GM12878 (cell line): Measurements from ENCODE around the gene MYO1D. TPM values are rescaled to one million over a fixed set of nuclear protein-coding genes. Genes with fewer than 3 reads are reported as not detected.

Experiments used
- ATAC-seq: fragments of 200-7000 bp; cut with Tn5 transposase; 3 replicates; pipeline ENCODE4 v1.9.1; 2020; ENCODE audit warnings: mild to moderate bottlenecking, moderate library complexity
- BruUV-seq: library from RNA; stranded (reverse); fragments of 400-500 nt; replicated peaks from 2 replicates; lab custom pipeline; 2021; lab: Mats Ljungman, UMichigan
- CTCF ChIA-PET: fragments of 300-600 bp; sonication (Branson Sonifier 250); formaldehyde crosslinking; extraction: SDS; loops from one replicate; lab custom pipeline; 2021; ENCODE audit warnings: inconsistent platforms; lab: Yijun Ruan, JAX
- POLR2A ChIA-PET: fragments of 350-600 bp; formaldehyde crosslinking; extraction: SDS; loops from one replicate; lab custom pipeline; 2021; ENCODE audit warnings: inconsistent platforms; lab: Charles Lee
- RAD21 ChIA-PET: fragments of 300-600 bp; sonication (Branson Sonifier 250); formaldehyde crosslinking; loops from one replicate; lab custom pipeline; 2023; ENCODE audit warnings: antibody characterized with exemption; ENCODE audit not compliant: unreplicated experiment; lab: Charles Lee
- SMC1A ChIA-PET: fragments of 300-600 bp; sonication (Branson Sonifier 250); formaldehyde crosslinking; loops from one replicate; lab custom pipeline; 2023; ENCODE audit not compliant: unreplicated experiment, uncharacterized antibody; lab: Charles Lee
- DNase-seq: peaks from one replicate; pipeline ENCODE4 v3.0.0-alpha.2; 2011; ENCODE audit warnings: low read depth, low spot score
- FAIRE-seq: peaks from 3 replicates; lab custom pipeline; 2011; peaks lifted over from hg19 to GRCh38; lab: Jason Lieb, UNC
- H2AFZ ChIP-seq: 2 replicates; pipeline ENCODE4 v1.6.0; 2011; ENCODE audit warnings: low read depth, low read length, control low read depth; ENCODE audit not compliant: control insufficient read depth
- H3K27ac ChIP-seq: 2 replicates; pipeline ENCODE4 v1.5.1; 2011; ENCODE audit warnings: control low read depth; ENCODE audit not compliant: control insufficient read depth, insufficient read depth
- H3K27me3 ChIP-seq, 2 experiments: replicated peaks in 1 of 2; 2 replicates each; pipeline versions ENCODE4 v1.6.0 to v1.6.1; 2011; ENCODE audit warnings: low read length in 1 of 2; ENCODE audit not compliant: control insufficient read depth in 2 of 2, insufficient read depth in 2 of 2
- H3K36me3 ChIP-seq, 2 experiments: 2 replicates each; pipeline ENCODE4 v1.5.1; 2011; ENCODE audit warnings: low read length in 1 of 2; ENCODE audit not compliant: control insufficient read depth in 2 of 2, insufficient read depth in 2 of 2
- H3K4me1 ChIP-seq: 2 replicates; pipeline ENCODE4 v1.6.1; 2011; ENCODE audit warnings: mild to moderate bottlenecking, low read length, moderate library complexity, mixed read lengths; ENCODE audit not compliant: control insufficient read depth, insufficient read depth
- H3K4me2 ChIP-seq: 2 replicates; pipeline ENCODE4 v1.6.0; 2011; ENCODE audit warnings: control low read depth; ENCODE audit not compliant: control insufficient read depth, insufficient read depth
- H3K4me3 ChIP-seq: fragments of 200-600 bp; sonication (generic); 2 replicates; pipeline ENCODE4 v1.5.1; 2016
- H3K79me2 ChIP-seq: 2 replicates; pipeline ENCODE4 v1.6.0; 2011; ENCODE audit warnings: low read length; ENCODE audit not compliant: control insufficient read depth, insufficient read depth
- H3K9ac ChIP-seq: 2 replicates; pipeline ENCODE4 v1.8.0; 2011; ENCODE audit warnings: low read length, control low read depth, mixed read lengths; ENCODE audit not compliant: control insufficient read depth, insufficient read depth
- H3K9me3 ChIP-seq: replicated peaks from 3 replicates; pipeline ENCODE4 v1.5.1; 2011; ENCODE audit warnings: mild to moderate bottlenecking, low read length; ENCODE audit not compliant: control insufficient read depth, insufficient read depth
- H4K20me1 ChIP-seq: 2 replicates; pipeline ENCODE4 v1.6.0; 2011; ENCODE audit not compliant: control insufficient read depth, insufficient read depth
- CBFB ChIP-seq: IDR thresholded peaks from 2 replicates; pipeline ENCODE4 v1.6.1; 2016; ENCODE audit warnings: antibody characterized with exemption, low read depth
- CBX5 ChIP-seq: sonication (generic); IDR thresholded peaks from 2 replicates; pipeline ENCODE4 v1.6.1; 2016; ENCODE audit warnings: low read depth, moderate library complexity, mild to moderate bottlenecking, inconsistent platforms
- EED ChIP-seq: sonication (generic); IDR thresholded peaks from 2 replicates; pipeline ENCODE4 v1.6.1; 2016; ENCODE audit warnings: antibody characterized with exemption, low read depth
- JUNB ChIP-seq: IDR thresholded peaks from 2 replicates; pipeline ENCODE4 v1.6.1; 2016; ENCODE audit warnings: antibody characterized with exemption, mild to moderate bottlenecking
- JUND ChIP-seq: IDR thresholded peaks from 2 replicates; pipeline ENCODE4 v1.6.1; 2012; ENCODE audit warnings: low read depth, mild to moderate bottlenecking, low read length, improper control_type of control experiment, moderate library complexity
- PKNOX1 ChIP-seq: fragments of 450-650 bp; IDR thresholded peaks from 2 replicates; pipeline ENCODE4 v1.6.1; 2016; ENCODE audit warnings: mild to moderate bottlenecking
- RUNX3 ChIP-seq: IDR thresholded peaks from 2 replicates; pipeline ENCODE4 v1.6.1; 2012; ENCODE audit warnings: low read length, inconsistent platforms
- WGBS: methylation state at CpG from one replicate; pipeline ENCODE4 v1.1.6; 2016; ENCODE audit warnings: low lambda C conversion rate; ENCODE audit not compliant: insufficient replicate concordance, insufficient coverage; ENCODE audit errors: missing lambda C conversion rate; 5-methylcytosine and 5-hydroxymethylcytosine counted together
- in situ Hi-C: fragments of 300-500 bp; cut with MboI; formaldehyde crosslinking; loops from 9 replicates; pipeline ENCODE4 v1.14.3; 2018; ENCODE audit warnings: mixed read lengths
- intact Hi-C: fragments of 100-400 bp; cut with micrococcal nuclease; formaldehyde crosslinking; loops from one replicate; pipeline ENCODE4 v1.14.2; 2022; ENCODE audit not compliant: unreplicated experiment
- polyA plus RNA-seq, 11 experiments: library from polyadenylated mRNA; depleted of rRNA in 4 of 11; unstranded in 6 of 11; stranded (reverse) in 5 of 11; fragments of >200 nt; fragmentation: Nextera tagmentation in 4 of 11; fragmentation: Illumina TruSeq in 1 of 11; extraction: Ambion mirVana in 4 of 11; extraction: Trizol in 1 of 11; gene quantifications; 1 replicate in 1 of 11; 2 replicates in 10 of 11; pipeline versions ENCODE4 v1.2.1 to v1.2.3, GENCODE V29; 2011 to 2016; ENCODE audit warnings: inconsistent platforms in 2 of 11, missing spikeins in 2 of 11, low read depth in 1 of 11
- total RNA-seq, 4 experiments: library from RNA; depleted of rRNA in 3 of 4; stranded (reverse); fragments of >200 nt in 3 of 4; fragmentation: Illumina TruSeq in 1 of 4; extraction: Trizol in 1 of 4; gene quantifications; 2 replicates each; pipeline versions ENCODE4 v1.2.1 to v1.2.3, GENCODE V29; 2013 to 2021
- TF ChIP-seq, protein P1 (sequence below): fragments of 450-650 bp; IDR thresholded peaks from 2 replicates; pipeline ENCODE4 v1.6.1; 2017; ENCODE audit warnings: borderline replicate concordance
- TF ChIP-seq, protein P2 (sequence below): fragments of 450-650 bp; formaldehyde crosslinking; IDR thresholded peaks from 2 replicates; pipeline ENCODE4 v1.4.0; 2022; ENCODE audit warnings: mild to moderate bottlenecking, moderate library complexity
- TF ChIP-seq, protein P3 (sequence below): fragments of 450-650 bp; IDR thresholded peaks from 2 replicates; pipeline ENCODE4 v1.6.1; 2016; ENCODE audit warnings: mild to moderate bottlenecking

Gene MYO1D
- total and polyA plus RNA-seq, 10 of the 15 experiments (the other 5 are each of a cell fraction or from before 2014, with no cell fraction given): 1.8 to 37.7 (median 25.4) TPM

GRCh38 chr17:32583053-32583452, 293.9 kb downstream of the MYO1D start:
- no peak overlapping the region for H3K9ac ChIP-seq
- no TSS peak for BruUV-seq
- SMC1A ChIA-PET: no interaction called here
- POLR2A ChIA-PET: no interaction called here
- no peak overlapping the region for H3K4me2 ChIP-seq
- intact Hi-C loops: no loop called here
- WGBS: 89% methylated on average over 1 of the region's 1 CpG
- H3K79me2 ChIP-seq: no peaks in the 10 kb centered on the region
- H3K4me3 ChIP-seq: no peak overlapping the region
- H3K36me3 ChIP-seq: no peaks in the 10 kb centered on the region
- H3K27ac ChIP-seq: no peak overlapping the region
- RAD21 ChIA-PET: no interaction called here
- no peaks in the 10 kb centered on the region for H3K27me3 ChIP-seq
- no peak for FAIRE-seq
- no peaks in the 10 kb centered on the region for H3K4me1 ChIP-seq
- no peaks in the 10 kb centered on the region; the same call in none of the 3 replicates for H3K9me3 ChIP-seq
- H4K20me1 ChIP-seq: no peaks in the 10 kb centered on the region
- no peak overlapping the region for H2AFZ ChIP-seq
- no peak for ATAC-seq
- TF ChIP-seq JUND (no peak), CBX5 (0 out of 2 replicates have a peak, but pooled peaks have one; percentile 33)
- no peak for DNase-seq
- CTCF ChIA-PET: no interaction called here
- in situ Hi-C loops: no loop called here

DNA sequence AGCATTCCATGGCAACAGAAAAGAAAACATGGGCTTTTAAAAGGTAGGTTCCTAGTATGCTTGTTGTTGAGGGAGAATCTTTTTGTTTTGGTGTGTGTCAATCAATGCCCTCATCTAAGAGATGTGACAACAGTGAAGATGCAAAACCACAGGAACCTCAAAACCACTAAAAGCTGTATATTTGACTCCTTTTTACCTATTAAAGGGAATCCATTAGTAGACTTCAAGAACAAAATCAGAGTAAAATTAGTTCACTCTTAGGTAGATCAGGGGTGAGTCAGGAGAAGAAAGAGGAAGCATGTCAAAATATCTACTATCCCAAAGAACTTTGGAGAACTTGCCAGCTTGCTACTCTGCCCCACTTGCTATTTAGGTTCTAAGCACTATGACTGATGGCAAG, 301.1 kb downstream of the MYO1D start:
- H2AFZ ChIP-seq: no peak overlapping the region
- DNase-seq (no peak), FAIRE-seq (no peak), ATAC-seq (peak; percentile 66)
- H3K79me2 ChIP-seq: no peaks in the 10 kb centered on the region
- H3K4me2 ChIP-seq: no peak overlapping the region
- no TSS peak for BruUV-seq
- RAD21 ChIA-PET: interaction anchor here (0.6 to 1.3 kb wide), 3 partner anchors 53 to 84 kb away, joined by 3 to 5 read pairs (median 3); no protein-coding TSS in a partner anchor
- H3K27me3 ChIP-seq: no peaks in the 10 kb centered on the region
- no peak overlapping the region for H3K27ac ChIP-seq
- POLR2A ChIA-PET: no interaction called here
- in situ Hi-C loops: no loop called here
- H4K20me1 ChIP-seq: no peaks in the 10 kb centered on the region
- H3K4me1 ChIP-seq: peaks cover 8% of the 10 kb centered on the region
- no peak overlapping the region for H3K4me3 ChIP-seq
- CTCF ChIA-PET: interaction anchor here (1.1 to 3.8 kb wide), 5 partner anchors 12 to 114 kb away, joined by 3 to 17 read pairs (median 5); no protein-coding TSS in a partner anchor
- H3K9me3 ChIP-seq: no peaks in the 10 kb centered on the region; the same call in 2 of the 3 replicates
- no peaks in the 10 kb centered on the region for H3K36me3 ChIP-seq
- intact Hi-C loops: no loop called here
- H3K9ac ChIP-seq: no peak overlapping the region
- SMC1A ChIA-PET: interaction anchor here (0.9 to 4.7 kb wide), 7 partner anchors 13 to 92 kb away, joined by 3 to 29 read pairs (median 5); no protein-coding TSS in a partner anchor
- TF ChIP-seq PKNOX1 (peak; percentile 90), EED (peak; percentile 28; the same call in 1 of the 2 replicates), RUNX3 (peak; percentile 97), JUNB (peak; percentile 38; the same call in 1 of the 2 replicates), CBFB (peak; percentile 90)
- TF ChIP-seq, protein P1, sequence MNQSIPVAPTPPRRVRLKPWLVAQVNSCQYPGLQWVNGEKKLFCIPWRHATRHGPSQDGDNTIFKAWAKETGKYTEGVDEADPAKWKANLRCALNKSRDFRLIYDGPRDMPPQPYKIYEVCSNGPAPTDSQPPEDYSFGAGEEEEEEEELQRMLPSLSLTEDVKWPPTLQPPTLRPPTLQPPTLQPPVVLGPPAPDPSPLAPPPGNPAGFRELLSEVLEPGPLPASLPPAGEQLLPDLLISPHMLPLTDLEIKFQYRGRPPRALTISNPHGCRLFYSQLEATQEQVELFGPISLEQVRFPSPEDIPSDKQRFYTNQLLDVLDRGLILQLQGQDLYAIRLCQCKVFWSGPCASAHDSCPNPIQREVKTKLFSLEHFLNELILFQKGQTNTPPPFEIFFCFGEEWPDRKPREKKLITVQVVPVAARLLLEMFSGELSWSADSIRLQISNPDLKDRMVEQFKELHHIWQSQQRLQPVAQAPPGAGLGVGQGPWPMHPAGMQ: no peak
- TF ChIP-seq, protein P2, sequence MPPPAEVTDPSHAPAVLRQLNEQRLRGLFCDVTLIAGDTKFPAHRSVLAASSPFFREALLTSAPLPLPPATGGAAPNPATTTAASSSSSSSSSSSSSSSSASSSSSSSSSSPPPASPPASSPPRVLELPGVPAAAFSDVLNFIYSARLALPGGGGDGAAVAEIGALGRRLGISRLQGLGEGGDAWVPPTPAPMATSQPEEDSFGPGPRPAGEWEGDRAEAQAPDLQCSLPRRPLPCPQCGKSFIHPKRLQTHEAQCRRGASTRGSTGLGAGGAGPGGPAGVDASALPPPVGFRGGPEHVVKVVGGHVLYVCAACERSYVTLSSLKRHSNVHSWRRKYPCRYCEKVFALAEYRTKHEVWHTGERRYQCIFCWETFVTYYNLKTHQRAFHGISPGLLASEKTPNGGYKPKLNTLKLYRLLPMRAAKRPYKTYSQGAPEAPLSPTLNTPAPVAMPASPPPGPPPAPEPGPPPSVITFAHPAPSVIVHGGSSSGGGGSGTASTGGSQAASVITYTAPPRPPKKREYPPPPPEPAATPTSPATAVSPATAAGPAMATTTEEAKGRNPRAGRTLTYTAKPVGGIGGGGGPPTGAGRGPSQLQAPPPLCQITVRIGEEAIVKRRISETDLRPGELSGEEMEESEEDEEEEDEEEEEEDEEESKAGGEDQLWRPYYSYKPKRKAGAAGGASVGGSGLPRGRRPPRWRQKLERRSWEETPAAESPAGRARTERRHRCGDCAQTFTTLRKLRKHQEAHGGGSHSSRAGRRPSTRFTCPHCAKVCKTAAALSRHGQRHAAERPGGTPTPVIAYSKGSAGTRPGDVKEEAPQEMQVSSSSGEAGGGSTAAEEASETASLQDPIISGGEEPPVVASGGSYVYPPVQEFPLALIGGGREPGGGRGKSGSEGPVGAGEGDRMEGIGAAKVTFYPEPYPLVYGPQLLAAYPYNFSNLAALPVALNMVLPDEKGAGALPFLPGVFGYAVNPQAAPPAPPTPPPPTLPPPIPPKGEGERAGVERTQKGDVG (CRISPR knock-in tag): no peak
- TF ChIP-seq, protein P3, sequence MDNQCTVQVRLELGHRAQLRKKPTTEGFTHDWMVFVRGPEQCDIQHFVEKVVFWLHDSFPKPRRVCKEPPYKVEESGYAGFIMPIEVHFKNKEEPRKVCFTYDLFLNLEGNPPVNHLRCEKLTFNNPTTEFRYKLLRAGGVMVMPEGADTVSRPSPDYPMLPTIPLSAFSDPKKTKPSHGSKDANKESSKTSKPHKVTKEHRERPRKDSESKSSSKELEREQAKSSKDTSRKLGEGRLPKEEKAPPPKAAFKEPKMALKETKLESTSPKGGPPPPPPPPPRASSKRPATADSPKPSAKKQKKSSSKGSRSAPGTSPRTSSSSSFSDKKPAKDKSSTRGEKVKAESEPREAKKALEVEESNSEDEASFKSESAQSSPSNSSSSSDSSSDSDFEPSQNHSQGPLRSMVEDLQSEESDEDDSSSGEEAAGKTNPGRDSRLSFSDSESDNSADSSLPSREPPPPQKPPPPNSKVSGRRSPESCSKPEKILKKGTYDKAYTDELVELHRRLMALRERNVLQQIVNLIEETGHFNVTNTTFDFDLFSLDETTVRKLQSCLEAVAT: 0 out of 2 replicates have a peak, but pooled peaks have one; percentile 32
